HG03064 (cell line): Measurements from ENCODE around the gene CYB561D1.
A peak's percentile ranks its signal among the peaks of the same experiment; 100 is the strongest.

Source experiments
- ATAC-seq: cut with Tn5 transposase; IDR thresholded peaks from one replicate; pipeline ENCODE4 v1.9.1; 2021; ENCODE audit warnings: low read depth; ENCODE audit not compliant: unreplicated experiment

The CYB561D1 gene

GRCh38 chr1:109546311-109547109, 52.6 kb downstream of the CYB561D1 start:
- ATAC-seq, result peak; percentile 44

- peak; percentile 14 for ATAC-seq
Measured at GRCh38 chr1:109547463-109548320, 53.8 kb downstream of the CYB561D1 start.

GRCh38 chr1:109548321-109549267, 54.7 kb downstream of the CYB561D1 start, which contains the start of gene GNAI3:
TSS of gene GNAI3 (plus strand) at chr1:109548615. CDS start at chr1:109548721, 106 bp downstream.
- ATAC-seq, result peak; percentile 86
